ENCODE measurements around the gene TRIM38. TPM values are rescaled to one million over a fixed set of nuclear protein-coding genes. Genes with fewer than 3 reads are reported as not detected.

Gene TRIM38
- total and polyA plus RNA-seq, 2 of the 13 experiments (the other 11 are each of a cell fraction or from before 2014, with no cell fraction given), result 2.5 to 3.1 TPM

DNA sequence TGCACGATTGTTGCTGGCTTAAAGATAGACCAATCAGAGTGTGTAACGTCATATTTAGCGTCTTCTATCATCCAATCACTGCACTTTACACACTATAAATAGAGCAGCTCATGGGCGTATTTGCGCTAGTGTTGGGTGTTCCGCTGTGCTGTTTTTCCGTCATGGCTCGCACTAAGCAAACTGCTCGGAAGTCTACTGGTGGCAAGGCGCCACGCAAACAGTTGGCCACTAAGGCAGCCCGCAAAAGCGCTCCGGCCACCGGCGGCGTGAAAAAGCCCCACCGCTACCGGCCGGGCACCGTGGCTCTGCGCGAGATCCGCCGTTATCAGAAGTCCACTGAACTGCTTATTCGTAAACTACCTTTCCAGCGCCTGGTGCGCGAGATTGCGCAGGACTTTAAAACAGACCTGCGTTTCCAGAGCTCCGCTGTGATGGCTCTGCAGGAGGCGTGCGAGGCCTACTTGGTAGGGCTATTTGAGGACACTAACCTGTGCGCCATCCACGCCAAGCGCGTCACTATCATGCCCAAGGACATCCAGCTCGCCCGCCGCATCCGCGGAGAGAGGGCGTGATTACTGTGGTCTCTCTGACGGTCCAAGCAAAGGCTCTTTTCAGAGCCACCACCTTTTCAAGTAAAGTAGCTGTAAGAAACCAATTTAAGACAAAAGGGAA lies 57.9 kb downstream of the TRIM38 start (continued):
- no peak for TF ChIP-seq ZFY (CRISPR knock-in tag; IDR thresholded peaks at IDR 0.05)
- TF ChIP-seq NCOR1 (IDR thresholded peaks at IDR 0.05; ENCODE audit: borderline replicate concordance, low read length), result no peak
- TF ChIP-seq, protein P1, sequence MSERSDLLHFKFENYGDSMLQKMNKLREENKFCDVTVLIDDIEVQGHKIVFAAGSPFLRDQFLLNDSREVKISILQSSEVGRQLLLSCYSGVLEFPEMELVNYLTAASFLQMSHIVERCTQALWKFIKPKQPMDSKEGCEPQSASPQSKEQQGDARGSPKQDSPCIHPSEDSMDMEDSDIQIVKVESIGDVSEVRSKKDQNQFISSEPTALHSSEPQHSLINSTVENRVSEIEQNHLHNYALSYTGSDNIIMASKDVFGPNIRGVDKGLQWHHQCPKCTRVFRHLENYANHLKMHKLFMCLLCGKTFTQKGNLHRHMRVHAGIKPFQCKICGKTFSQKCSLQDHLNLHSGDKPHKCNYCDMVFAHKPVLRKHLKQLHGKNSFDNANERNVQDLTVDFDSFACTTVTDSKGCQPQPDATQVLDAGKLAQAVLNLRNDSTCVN (CRISPR knock-in tag; IDR thresholded peaks at IDR 0.05; ENCODE audit: borderline replicate concordance), result no peak
- TF ChIP-seq ZKSCAN5 (CRISPR knock-in tag; IDR thresholded peaks at IDR 0.05), result no peak
- TF ChIP-seq, protein P2, sequence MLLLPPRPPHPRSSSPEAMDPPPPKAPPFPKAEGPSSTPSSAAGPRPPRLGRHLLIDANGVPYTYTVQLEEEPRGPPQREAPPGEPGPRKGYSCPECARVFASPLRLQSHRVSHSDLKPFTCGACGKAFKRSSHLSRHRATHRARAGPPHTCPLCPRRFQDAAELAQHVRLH (CRISPR knock-in tag; IDR thresholded peaks at IDR 0.05; ENCODE audit: borderline replicate concordance, low read depth), result no peak
- TF ChIP-seq RFXANK (CRISPR knock-in tag; IDR thresholded peaks at IDR 0.05), result no peak
- TF ChIP-seq ZMYM4 (CRISPR knock-in tag; IDR thresholded peaks at IDR 0.05), result no peak
- no peak for TF ChIP-seq NR2F1 (CRISPR knock-in tag; IDR thresholded peaks at IDR 0.05)
- TF ChIP-seq TBL1XR1 (IDR thresholded peaks at IDR 0.05; ENCODE audit: borderline replicate concordance, low read length, partially characterized antibody), result no peak
- no peak for TF ChIP-seq MLLT10 (CRISPR knock-in tag; IDR thresholded peaks at IDR 0.05)
- TF ChIP-seq POGZ (CRISPR knock-in tag; IDR thresholded peaks at IDR 0.05), result peak; percentile 24; the same call in 1 of the 2 replicates
- TF ChIP-seq, protein P3, sequence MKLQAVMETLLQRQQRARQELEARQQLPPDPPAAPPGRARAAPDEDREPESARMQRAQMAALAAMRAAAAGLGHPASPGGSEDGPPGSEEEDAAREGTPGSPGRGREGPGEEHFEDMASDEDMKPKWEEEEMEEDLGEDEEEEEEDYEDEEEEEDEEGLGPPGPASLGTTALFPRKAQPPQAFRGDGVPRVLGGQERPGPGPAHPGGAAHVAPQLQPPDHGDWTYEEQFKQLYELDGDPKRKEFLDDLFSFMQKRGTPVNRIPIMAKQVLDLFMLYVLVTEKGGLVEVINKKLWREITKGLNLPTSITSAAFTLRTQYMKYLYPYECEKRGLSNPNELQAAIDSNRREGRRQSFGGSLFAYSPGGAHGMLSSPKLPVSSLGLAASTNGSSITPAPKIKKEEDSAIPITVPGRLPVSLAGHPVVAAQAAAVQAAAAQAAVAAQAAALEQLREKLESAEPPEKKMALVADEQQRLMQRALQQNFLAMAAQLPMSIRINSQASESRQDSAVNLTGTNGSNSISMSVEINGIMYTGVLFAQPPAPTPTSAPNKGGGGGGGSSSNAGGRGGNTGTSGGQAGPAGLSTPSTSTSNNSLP (IDR thresholded peaks at IDR 0.05; ENCODE audit: low read depth, low read length), result no peak
- TF ChIP-seq, protein P4, sequence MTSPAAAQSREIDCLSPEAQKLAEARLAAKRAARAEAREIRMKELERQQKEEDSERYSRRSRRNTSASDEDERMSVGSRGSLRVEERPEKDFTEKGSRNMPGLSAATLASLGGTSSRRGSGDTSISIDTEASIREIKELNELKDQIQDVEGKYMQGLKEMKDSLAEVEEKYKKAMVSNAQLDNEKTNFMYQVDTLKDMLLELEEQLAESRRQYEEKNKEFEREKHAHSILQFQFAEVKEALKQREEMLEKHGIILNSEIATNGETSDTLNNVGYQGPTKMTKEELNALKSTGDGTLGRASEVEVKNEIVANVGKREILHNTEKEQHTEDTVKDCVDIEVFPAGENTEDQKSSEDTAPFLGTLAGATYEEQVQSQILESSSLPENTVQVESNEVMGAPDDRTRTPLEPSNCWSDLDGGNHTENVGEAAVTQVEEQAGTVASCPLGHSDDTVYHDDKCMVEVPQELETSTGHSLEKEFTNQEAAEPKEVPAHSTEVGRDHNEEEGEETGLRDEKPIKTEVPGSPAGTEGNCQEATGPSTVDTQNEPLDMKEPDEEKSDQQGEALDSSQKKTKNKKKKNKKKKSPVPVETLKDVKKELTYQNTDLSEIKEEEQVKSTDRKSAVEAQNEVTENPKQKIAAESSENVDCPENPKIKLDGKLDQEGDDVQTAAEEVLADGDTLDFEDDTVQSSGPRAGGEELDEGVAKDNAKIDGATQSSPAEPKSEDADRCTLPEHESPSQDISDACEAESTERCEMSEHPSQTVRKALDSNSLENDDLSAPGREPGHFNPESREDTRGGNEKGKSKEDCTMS (CRISPR knock-in tag; conservative IDR thresholded peaks at IDR 0.05), result no peak
- no peak for TF ChIP-seq RARG (CRISPR knock-in tag; IDR thresholded peaks at IDR 0.05; ENCODE audit: low read depth)
- no peak for TF ChIP-seq ADNP (CRISPR knock-in tag; IDR thresholded peaks at IDR 0.05)
- TF ChIP-seq, protein P5, sequence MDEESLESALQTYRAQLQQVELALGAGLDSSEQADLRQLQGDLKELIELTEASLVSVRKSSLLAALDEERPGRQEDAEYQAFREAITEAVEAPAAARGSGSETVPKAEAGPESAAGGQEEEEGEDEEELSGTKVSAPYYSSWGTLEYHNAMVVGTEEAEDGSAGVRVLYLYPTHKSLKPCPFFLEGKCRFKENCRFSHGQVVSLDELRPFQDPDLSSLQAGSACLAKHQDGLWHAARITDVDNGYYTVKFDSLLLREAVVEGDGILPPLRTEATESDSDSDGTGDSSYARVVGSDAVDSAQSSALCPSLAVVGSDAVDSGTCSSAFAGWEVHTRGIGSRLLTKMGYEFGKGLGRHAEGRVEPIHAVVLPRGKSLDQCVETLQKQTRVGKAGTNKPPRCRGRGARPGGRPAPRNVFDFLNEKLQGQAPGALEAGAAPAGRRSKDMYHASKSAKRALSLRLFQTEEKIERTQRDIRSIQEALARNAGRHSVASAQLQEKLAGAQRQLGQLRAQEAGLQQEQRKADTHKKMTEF (CRISPR knock-in tag; IDR thresholded peaks at IDR 0.05), result no peak
